ENCODE measurements around the gene TEAD4. TPM values are rescaled to one million over a fixed set of nuclear protein-coding genes. Genes with fewer than 3 reads are reported as not detected.

The TEAD4 gene
- total RNA-seq, 1 experiment from 2014 or later, result 127 TPM

DNA sequence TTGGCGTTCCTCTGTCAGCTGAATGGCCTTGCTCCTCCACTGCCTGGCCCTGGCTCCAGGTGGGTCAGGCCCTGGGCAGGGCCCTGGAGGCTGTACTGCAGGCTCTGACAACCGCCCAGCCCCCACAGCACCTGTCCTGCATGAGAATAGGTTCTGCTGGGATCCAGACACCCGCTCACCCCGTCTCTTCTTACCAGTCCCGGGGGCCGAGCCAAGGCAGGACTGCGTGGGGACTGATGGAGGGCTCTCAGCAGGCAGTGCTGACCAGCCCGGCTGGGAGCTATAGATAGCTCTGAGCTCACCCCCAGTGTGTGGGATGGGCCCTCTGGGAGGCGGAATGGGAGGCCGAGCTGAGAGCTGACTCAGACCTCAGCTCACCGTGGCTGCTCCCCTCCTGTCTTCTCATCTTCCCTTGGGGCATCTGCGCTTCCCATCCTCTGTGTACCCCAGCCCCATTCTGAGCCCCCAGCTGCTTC lies 39.6 kb downstream of the TEAD4 start:
- Histone ChIP-seq H3K23me2 (ENCODE audit: insufficient read length, low read depth, low read length, poor library complexity, severe bottlenecking) (no peaks in the 10 kb centered on the region), H2BK12ac (ENCODE audit: insufficient read length, low read depth, low read length) (no peak overlapping the region), H4K20me1 (ENCODE audit: control insufficient read depth, insufficient read depth, insufficient read length) (no peaks in the 10 kb centered on the region), H3K27me3 (ENCODE audit: insufficient read depth, low read length) (no peaks in the 10 kb centered on the region), H3K23ac (ENCODE audit: insufficient read length, low read depth, low read length) (no peak overlapping the region), H3K9ac (ENCODE audit: extremely low read depth, insufficient read length, low read length) (no peak overlapping the region), H2AK5ac (ENCODE audit: insufficient read length, low read length) (no peak overlapping the region), H3K79me1 (ENCODE audit: insufficient read depth, low read depth, low read length, poor library complexity, severe bottlenecking) (peaks cover 12% of the 10 kb centered on the region), H3K79me2 (ENCODE audit: insufficient read depth, low read length) (peaks cover 4% of the 10 kb centered on the region; the same call in 1 of the 2 replicates), H3K56ac (ENCODE audit: insufficient read length, low read depth, low read length) (no peak overlapping the region), H3K14ac (ENCODE audit: insufficient read depth, low read length) (no peak overlapping the region; the same call in 1 of the 2 replicates), H3K4ac (ENCODE audit: low read depth, low read length) (no peak overlapping the region), H3K18ac (ENCODE audit: insufficient read length, low read depth, low read length) (no peak overlapping the region), H3K4me2 (ENCODE audit: insufficient read depth, insufficient read length, low read length) (no peak overlapping the region), H3T11ph (ENCODE audit: low read length) (no peak overlapping the region), H2BK20ac (ENCODE audit: low read depth, low read length, poor library complexity, severe bottlenecking) (no peak overlapping the region), H2BK5ac (ENCODE audit: insufficient read length, low read length) (no peak overlapping the region), H3K4me1 (ENCODE audit: insufficient read depth, low read length) (peaks cover 8% of the 10 kb centered on the region), H4K8ac (replicated peaks; ENCODE audit: insufficient read length, low read depth, low read length) (no peak overlapping the region), H4K91ac (ENCODE audit: insufficient read length, low read depth, low read length) (no peak overlapping the region), H3K9me3 (ENCODE audit: control insufficient read depth, low read depth, low read length) (no peaks in the 10 kb centered on the region), H2BK15ac (ENCODE audit: low read depth, low read length) (no peak overlapping the region), H2BK120ac (ENCODE audit: low read depth, low read length, poor library complexity, severe bottlenecking) (no peak overlapping the region), H3K27ac (ENCODE audit: insufficient read length, low read depth, low read length) (no peak overlapping the region), H2AFZ (ENCODE audit: low read length) (no peak overlapping the region), H4K5ac (ENCODE audit: insufficient read length, low read depth, low read length) (no peak overlapping the region)
- Mint-ChIP-seq H3K27ac (peak overlapping the region; percentile 59 to 95 (median 94); a peak in 5 of 7 replicates), H3K27me3 (ENCODE audit: low read depth) (no peaks in the 10 kb centered on the region; the same call in 1 of the 2 replicates), H3K9me3 (no peaks in the 10 kb centered on the region), H3K4me1 (peaks cover 46 to 52% of the 10 kb centered on the region in 2 experiments), H3K36me3 (ENCODE audit: insufficient read depth in 1 of 3, low read depth in 3 of 3) (peaks cover 10 to 79% (median 25%) of the 10 kb centered on the region in 3 experiments), H3K4me3 (peak overlapping the region in 1 of 2 experiments; percentile 17; a peak in 1 of 5 replicates)
- TF ChIP-seq, protein P1, sequence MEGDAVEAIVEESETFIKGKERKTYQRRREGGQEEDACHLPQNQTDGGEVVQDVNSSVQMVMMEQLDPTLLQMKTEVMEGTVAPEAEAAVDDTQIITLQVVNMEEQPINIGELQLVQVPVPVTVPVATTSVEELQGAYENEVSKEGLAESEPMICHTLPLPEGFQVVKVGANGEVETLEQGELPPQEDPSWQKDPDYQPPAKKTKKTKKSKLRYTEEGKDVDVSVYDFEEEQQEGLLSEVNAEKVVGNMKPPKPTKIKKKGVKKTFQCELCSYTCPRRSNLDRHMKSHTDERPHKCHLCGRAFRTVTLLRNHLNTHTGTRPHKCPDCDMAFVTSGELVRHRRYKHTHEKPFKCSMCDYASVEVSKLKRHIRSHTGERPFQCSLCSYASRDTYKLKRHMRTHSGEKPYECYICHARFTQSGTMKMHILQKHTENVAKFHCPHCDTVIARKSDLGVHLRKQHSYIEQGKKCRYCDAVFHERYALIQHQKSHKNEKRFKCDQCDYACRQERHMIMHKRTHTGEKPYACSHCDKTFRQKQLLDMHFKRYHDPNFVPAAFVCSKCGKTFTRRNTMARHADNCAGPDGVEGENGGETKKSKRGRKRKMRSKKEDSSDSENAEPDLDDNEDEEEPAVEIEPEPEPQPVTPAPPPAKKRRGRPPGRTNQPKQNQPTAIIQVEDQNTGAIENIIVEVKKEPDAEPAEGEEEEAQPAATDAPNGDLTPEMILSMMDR (conservative IDR thresholded peaks at IDR 0.05), result no peak
- peak; percentile 86 for DNase-seq
- WGBS (ENCODE audit: extremely low coverage, insufficient read length, low lambda C conversion rate), result no CpG with 5 or more reads among the region's 12 CpGs
